Left lobe of liver (tissue), 2 donors: ENCODE measurements around the gene DTNBP1. TPM values are rescaled to one million over a fixed set of nuclear protein-coding genes. Genes with fewer than 3 reads are reported as not detected.

Source experiments
- ATAC-seq: fragments of 200-7000 bp; cut with Tn5 transposase; one replicate; pipeline ENCODE4 v1.9.1; 2020; ENCODE audit warnings: mild to moderate bottlenecking, moderate library complexity
- DNase-seq: peaks from one replicate; pipeline ENCODE4 v3.0.0-alpha.2; 2020; ENCODE audit warnings: low spot score
- total RNA-seq: library from RNA; stranded (reverse); gene quantifications from one replicate; pipeline ENCODE4 v1.2.1, GENCODE V29; 2021
- donor health status: DM: no; HTN: no; CAD: no; lungs with moderate emphysema.
- donor health status: DM: no; HTN: yes; CAD: no.

Gene DTNBP1
- total RNA-seq, 1 donor from 2014 or later = 4.3 TPM

GRCh38 chr6:15504581-15505350 lies 158.1 kb downstream of the DTNBP1 start:
- DNase-seq (peak; percentile 75), ATAC-seq (peak; percentile 86)

DNA sequence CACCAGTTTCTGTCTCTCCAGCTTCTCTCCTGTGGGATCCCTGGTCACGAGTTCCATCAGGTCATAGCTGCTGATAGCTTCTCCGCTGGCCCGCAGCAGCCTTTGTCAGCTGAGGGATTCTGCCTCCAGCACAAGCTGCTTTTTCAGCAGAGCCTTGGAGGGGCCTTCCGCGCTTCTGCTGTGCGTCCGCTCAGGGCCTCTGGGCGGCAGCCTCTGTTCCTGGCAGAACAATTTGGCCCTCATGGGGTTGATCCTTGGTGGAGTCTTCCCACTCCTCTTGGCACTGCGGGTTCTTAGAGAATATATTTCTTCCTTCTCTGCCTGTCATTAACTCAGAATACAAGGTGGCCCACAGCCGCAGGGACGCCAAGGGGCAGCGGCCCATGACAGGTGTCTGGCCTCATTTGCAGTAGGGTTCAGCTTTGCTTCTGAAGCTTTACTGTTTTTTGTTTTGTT lies 158.8 kb downstream of the DTNBP1 start:
- DNase-seq (no peak), ATAC-seq (no peak)

GRCh38 chr6:15503346-15503680 lies 159.5 kb downstream of the DTNBP1 start:
- DNase-seq (no peak), ATAC-seq (no peak)

- DNase-seq = peak; percentile 36
- no peak for ATAC-seq
These were observed 160.1 kb downstream of the DTNBP1 start for GRCh38 chr6:15502446-15503345.

DNA sequence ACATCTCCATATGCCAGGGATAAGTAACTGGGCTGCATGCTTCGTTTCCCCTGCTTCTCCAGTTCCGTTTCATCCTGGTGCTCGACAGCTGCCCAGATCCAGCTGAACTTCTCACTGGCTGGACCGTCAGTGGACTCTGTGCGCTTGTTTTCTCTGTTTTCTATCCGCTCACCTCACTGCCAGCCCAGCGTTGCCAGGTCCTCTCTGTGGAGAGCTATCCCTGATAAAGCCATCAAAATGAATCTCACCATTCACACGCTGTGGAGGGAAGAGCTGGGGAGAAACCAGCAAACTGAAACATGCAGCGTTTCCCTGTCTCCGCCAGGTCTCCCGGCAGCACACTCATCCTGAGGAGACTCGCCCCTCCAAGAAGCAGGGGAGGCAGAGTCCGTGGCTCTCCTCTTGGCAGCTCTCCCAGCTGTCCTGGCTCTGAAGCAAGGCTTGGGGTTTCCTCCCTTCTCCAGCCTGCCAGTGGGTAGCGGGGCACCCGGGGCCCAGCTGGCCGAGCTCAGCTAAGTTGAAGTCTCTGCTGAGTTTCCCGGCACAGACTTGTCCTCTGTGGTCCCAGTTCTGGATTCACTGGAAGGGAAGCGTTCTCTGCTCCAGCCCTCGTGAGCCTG lies 160.9 kb downstream of the DTNBP1 start:
- no peak for ATAC-seq
- no peak for DNase-seq

DNA sequence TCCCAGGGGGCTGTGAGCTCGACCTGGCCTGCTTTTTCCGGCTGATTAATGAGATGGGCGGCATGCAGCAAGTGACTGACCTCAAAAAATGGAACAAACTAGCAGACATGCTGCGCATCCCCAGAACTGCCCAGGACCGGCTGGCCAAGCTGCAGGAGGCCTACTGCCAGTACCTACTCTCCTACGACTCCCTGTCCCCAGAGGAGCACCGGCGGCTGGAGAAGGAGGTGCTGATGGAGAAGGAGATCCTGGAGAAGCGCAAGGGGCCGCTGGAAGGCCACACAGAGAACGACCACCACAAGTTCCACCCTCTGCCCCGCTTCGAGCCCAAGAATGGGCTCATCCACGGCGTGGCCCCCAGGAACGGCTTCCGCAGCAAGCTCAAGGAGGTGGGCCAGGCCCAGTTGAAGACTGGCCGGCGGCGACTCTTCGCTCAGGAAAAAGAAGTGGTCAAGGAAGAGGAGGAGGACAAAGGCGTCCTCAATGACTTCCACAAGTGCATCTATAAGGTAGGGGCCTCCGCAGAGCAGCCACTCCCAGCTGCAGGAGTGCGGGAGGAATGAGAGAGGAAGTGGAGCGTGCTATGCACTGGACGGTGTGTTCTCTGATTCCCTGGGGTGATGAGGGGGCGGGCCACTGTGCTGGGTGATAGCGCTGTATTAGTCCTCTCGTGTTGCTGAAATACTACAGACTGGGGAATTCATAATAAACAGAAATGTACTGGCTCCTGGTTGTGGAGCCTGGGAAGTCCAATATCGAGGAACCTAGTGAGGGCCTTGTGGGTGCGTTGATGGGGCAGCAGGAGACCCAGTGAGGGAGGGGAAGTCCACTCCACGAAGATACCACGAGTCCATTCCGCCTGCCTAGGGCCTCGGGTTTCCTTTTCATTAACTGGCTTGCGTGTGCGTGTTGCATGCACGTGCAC lies 161.7 kb downstream of the DTNBP1 start:
- DNase-seq (no peak), ATAC-seq (no peak)

- no peak for DNase-seq
- ATAC-seq = no peak
These were observed 162.6 kb downstream of the DTNBP1 start for GRCh38 chr6:15500078-15500740.

DNA sequence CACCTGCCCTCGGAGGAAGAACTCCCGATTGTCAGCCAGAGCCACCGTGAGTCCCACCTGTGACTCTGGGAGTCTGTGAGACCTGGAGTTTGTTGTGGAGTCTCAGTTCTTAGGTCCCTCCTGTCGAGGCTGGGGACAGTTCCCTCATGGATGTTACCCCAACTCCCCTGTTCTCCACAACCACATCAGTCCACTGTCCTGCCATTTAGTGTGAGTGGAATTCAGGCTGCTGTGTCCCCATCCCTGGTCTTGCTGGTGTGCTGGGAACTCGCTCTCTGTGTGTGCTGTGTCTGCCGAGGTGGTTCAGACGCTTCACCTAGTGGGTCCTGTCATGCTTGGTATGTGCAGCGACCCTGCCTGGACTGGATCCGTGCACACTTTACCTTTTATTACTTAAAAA lies 163.2 kb downstream of the DTNBP1 start:
- DNase-seq (no peak), ATAC-seq (no peak)

- DNase-seq = no peak
- ATAC-seq = no peak
These were observed 163.7 kb downstream of the DTNBP1 start for GRCh38 chr6:15499125-15499524.

GRCh38 chr6:15498640-15499039 lies 164.2 kb downstream of the DTNBP1 start:
- ATAC-seq = no peak
- no peak for DNase-seq

GRCh38 chr6:15496345-15497131 lies 166.3 kb downstream of the DTNBP1 start:
- no peak for ATAC-seq
- DNase-seq = peak; percentile 39

GRCh38 chr6:15495375-15495901 lies 167.4 kb downstream of the DTNBP1 start:
- ATAC-seq = no peak
- DNase-seq = no peak

DNA sequence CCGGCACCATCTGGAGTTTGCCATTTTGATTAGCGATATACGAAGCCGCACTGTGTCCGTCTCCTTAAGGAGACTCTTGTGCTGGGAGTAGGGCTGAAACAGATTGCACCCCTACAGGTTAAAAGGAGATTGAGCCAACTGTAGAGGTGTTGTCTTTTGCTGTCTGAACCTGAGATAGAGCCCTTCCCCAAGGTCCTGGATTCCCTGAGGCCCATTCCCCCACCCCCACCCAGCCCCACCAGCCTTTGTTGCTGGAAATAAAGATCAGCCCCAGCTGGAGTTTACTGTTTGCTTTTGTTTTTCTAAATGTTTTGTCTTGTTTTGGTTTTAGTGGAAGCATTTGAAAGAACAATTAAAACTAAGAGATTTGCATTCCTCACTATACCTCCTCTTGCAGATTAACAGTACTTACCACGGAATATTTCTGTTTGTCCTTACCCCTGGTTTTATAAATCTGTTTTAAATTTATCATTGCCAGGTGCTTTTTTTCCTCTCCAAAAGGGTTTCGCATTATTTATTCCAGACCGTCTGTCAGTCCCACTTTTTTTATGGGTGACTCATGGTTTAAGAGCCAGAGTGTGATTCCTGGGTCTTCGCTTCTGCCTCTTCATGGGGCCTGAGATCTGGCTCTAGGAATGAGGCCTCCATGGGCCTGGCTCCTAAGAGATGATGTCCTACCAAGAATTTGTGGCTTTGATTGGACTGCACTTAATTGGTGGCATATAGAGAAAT lies 169.2 kb downstream of the DTNBP1 start:
- DNase-seq (no peak), ATAC-seq (no peak)

DNA sequence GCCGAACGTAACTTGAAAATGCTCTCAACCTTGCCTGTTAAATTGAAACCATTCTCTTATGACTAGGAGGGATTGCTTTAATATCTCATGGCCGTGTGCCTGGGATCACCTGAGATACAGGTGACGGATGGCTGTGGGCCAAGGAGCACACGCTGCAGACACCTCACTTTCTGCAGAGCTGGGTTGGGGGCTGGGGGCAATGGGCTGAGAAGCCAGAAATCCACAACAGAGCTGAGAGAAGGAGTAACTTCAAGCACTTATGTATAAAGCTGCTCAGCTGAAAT lies 170.9 kb downstream of the DTNBP1 start:
- no peak for DNase-seq
- ATAC-seq = no peak

DNA sequence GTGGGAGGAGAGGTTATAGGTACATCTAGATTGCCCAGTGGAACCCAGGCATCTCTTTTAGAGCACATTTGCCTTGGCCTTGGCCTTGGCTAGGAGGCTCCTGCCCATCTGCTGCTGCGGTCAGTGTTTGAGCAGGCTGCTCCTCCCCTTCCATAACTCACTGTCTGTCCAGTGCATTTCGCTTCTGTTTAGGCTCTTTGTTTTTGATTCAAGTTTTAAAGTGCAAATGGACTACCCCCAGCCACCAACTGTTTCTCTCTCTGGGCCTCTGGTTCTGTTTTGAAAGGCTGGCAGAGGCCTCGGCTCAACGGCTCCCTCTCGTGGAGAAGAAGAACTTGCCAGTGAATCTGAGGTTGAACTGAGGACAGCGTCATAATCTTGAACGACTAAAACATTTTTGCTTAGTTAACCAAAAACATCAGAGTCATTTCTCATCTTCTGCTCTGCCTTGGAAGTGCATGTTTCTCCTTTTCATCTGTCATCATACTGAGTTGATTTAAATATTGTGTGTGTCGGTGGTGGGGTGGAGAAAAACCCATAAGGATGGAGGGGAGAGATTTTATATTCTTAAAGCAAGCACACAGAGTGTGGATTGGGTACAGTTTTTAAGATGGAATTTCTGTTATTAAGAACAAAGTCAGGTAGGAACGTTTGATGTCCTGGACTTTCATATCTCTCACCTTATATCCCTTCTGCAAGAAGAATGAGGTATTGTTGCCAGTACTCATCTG lies 171.4 kb downstream of the DTNBP1 start:
- DNase-seq = peak; percentile 72
- peak; percentile 97 for ATAC-seq

GRCh38 chr6:15490242-15491100 lies 172.4 kb downstream of the DTNBP1 start:
- no peak for ATAC-seq

More at GRCh38 chr6:15490242-15491100, 172.4 kb downstream of the DTNBP1 start:
- no peak for DNase-seq
